WTC11 (cell line): ENCODE data around the gene EIF5A. TPM values are rescaled to one million over a fixed set of nuclear protein-coding genes. Genes with fewer than 3 reads are reported as not detected.

Experiments
- ATAC-seq: fragments of 200-7000 bp; cut with Tn5 transposase; 2 replicates; pipeline ENCODE4 v1.10.0; 2021; ENCODE audit warnings: mild to moderate bottlenecking, moderate library complexity
- CTCF ChIA-PET: fragments of 300-600 bp; sonication (Branson Sonifier 250); formaldehyde crosslinking; loops from one replicate; lab custom pipeline; 2021; ENCODE audit warnings: antibody characterized with exemption; lab: Charles Lee
- POLR2A ChIA-PET: fragments of 350-600 bp; sonication (Branson Sonifier 250); formaldehyde crosslinking; loops from one replicate; lab custom pipeline; 2021; ENCODE audit warnings: antibody characterized with exemption; lab: Charles Lee
- DNase-seq: peaks from one replicate; pipeline ENCODE4 v3.0.0; 2021; ENCODE audit warnings: low spot score
- H3K27ac Mint-ChIP-seq: 2 replicates; pipeline ENCODE4 v1.8.0; 2021; ENCODE audit warnings: mixed read lengths
- H3K27me3 Mint-ChIP-seq: 2 replicates; pipeline ENCODE4 v1.8.0; 2021; ENCODE audit warnings: low read depth, mild to moderate bottlenecking, moderate library complexity, mixed read lengths
- H3K36me3 Mint-ChIP-seq: 2 replicates; pipeline ENCODE4 v1.8.0; 2021; ENCODE audit warnings: mixed read lengths
- H3K4me1 Mint-ChIP-seq: 2 replicates; pipeline ENCODE4 v1.8.0; 2022; ENCODE audit warnings: mixed read lengths
- H3K4me3 Mint-ChIP-seq: 2 replicates; pipeline ENCODE4 v1.8.0; 2021; ENCODE audit warnings: mild to moderate bottlenecking, moderate library complexity, mixed read lengths
- H3K9me3 Mint-ChIP-seq: 2 replicates; pipeline ENCODE4 v1.8.0; 2021; ENCODE audit warnings: mixed read lengths
- ATF3 ChIP-seq: sonication (generic); formaldehyde crosslinking; conservative IDR thresholded peaks from 2 replicates; pipeline ENCODE4 v1.8.1; 2022; ENCODE audit warnings: mild to moderate bottlenecking, missing genetic modification reagents
- CREM ChIP-seq: sonication (generic); formaldehyde crosslinking; IDR thresholded peaks from 2 replicates; pipeline ENCODE4 v1.8.1; 2022; ENCODE audit warnings: mild to moderate bottlenecking, missing genetic modification reagents, moderate library complexity
- E2F1 ChIP-seq: sonication (generic); formaldehyde crosslinking; IDR thresholded peaks from 2 replicates; pipeline ENCODE4 v1.8.0; 2022; ENCODE audit warnings: mild to moderate bottlenecking, missing genetic modification reagents
- E2F5 ChIP-seq: sonication (generic); formaldehyde crosslinking; IDR thresholded peaks from 2 replicates; pipeline ENCODE4 v1.8.1; 2022; ENCODE audit warnings: mild to moderate bottlenecking, moderate library complexity, missing genetic modification reagents
- ERG ChIP-seq: fragments of 250-450 bp; sonication (Bioruptor Pico); IDR thresholded peaks from 2 replicates; pipeline ENCODE4 v1.8.0; 2021; ENCODE audit warnings: mild to moderate bottlenecking
- ESRRA ChIP-seq: sonication (generic); formaldehyde crosslinking; IDR thresholded peaks from 2 replicates; pipeline ENCODE4 v1.8.1; 2022; ENCODE audit warnings: mild to moderate bottlenecking, missing genetic modification reagents, borderline replicate concordance
- FOXK1 ChIP-seq: sonication (generic); formaldehyde crosslinking; IDR thresholded peaks from 2 replicates; pipeline ENCODE4 v1.8.0; 2022; ENCODE audit warnings: mild to moderate bottlenecking, moderate library complexity, missing genetic modification reagents
- FOXP1 ChIP-seq: sonication (generic); formaldehyde crosslinking; IDR thresholded peaks from 2 replicates; pipeline ENCODE4 v1.8.0; 2022; ENCODE audit warnings: missing genetic modification reagents, mild to moderate bottlenecking, moderate library complexity, borderline replicate concordance
- FOXP4 ChIP-seq: sonication (generic); formaldehyde crosslinking; IDR thresholded peaks from 2 replicates; pipeline ENCODE4 v1.8.0; 2022; ENCODE audit warnings: mild to moderate bottlenecking, missing genetic modification reagents
- GRHL2 ChIP-seq: fragments of 250-450 bp; sonication (Bioruptor Pico); IDR thresholded peaks from 2 replicates; pipeline ENCODE4 v1.8.0; 2022; ENCODE audit warnings: mild to moderate bottlenecking, moderate library complexity; ENCODE audit not compliant: insufficient replicate concordance, severe bottlenecking
- IRF1 ChIP-seq: sonication (generic); formaldehyde crosslinking; IDR thresholded peaks from 2 replicates; pipeline ENCODE4 v1.8.0; 2023; ENCODE audit warnings: missing genetic modification reagents
- JUN ChIP-seq: sonication (generic); formaldehyde crosslinking; IDR thresholded peaks from 2 replicates; pipeline ENCODE4 v1.8.0; 2023; ENCODE audit warnings: mild to moderate bottlenecking, missing genetic modification reagents
- MAX ChIP-seq: sonication (generic); formaldehyde crosslinking; IDR thresholded peaks from 2 replicates; pipeline ENCODE4 v1.8.0; 2022; ENCODE audit warnings: mild to moderate bottlenecking, missing genetic modification reagents
- MXD4 ChIP-seq: fragments of 250-450 bp; sonication (Bioruptor Pico); IDR thresholded peaks from 2 replicates; pipeline ENCODE4 v1.8.0; 2021; ENCODE audit warnings: mild to moderate bottlenecking, moderate library complexity, borderline replicate concordance
- OVOL2 ChIP-seq: fragments of 250-450 bp; sonication (Bioruptor Pico); IDR thresholded peaks from 2 replicates; pipeline ENCODE4 v1.9.0; 2021; ENCODE audit warnings: mild to moderate bottlenecking, borderline replicate concordance
- TCF7 ChIP-seq: sonication (generic); formaldehyde crosslinking; IDR thresholded peaks from 2 replicates; pipeline ENCODE4 v1.8.0; 2022; ENCODE audit warnings: mild to moderate bottlenecking, low read depth, missing genetic modification reagents, moderate library complexity
- ZNF232 ChIP-seq: sonication (generic); formaldehyde crosslinking; IDR thresholded peaks from 2 replicates; pipeline ENCODE4 v1.8.0; 2022; ENCODE audit warnings: mild to moderate bottlenecking, missing genetic modification reagents
- ZNF281 ChIP-seq: sonication (generic); formaldehyde crosslinking; IDR thresholded peaks from 2 replicates; pipeline ENCODE4 v1.8.0; 2023; ENCODE audit warnings: mild to moderate bottlenecking, missing genetic modification reagents
- ZNF423 ChIP-seq: fragments of 250-450 bp; sonication (Bioruptor Pico); IDR thresholded peaks from 2 replicates; pipeline ENCODE4 v2.1.2; 2022; ENCODE audit warnings: mild to moderate bottlenecking, moderate library complexity
- ZNF512 ChIP-seq: sonication (generic); formaldehyde crosslinking; IDR thresholded peaks from 2 replicates; pipeline ENCODE4 v1.8.1; 2022; ENCODE audit warnings: missing genetic modification reagents, borderline replicate concordance
- ZNF532 ChIP-seq: fragments of 250-450 bp; sonication (Bioruptor Pico); IDR thresholded peaks from 2 replicates; pipeline ENCODE4 v1.9.0; 2021; ENCODE audit warnings: mild to moderate bottlenecking, borderline replicate concordance
- ZNF671 ChIP-seq: fragments of 250-450 bp; sonication (Bioruptor Pico); IDR thresholded peaks from 2 replicates; pipeline ENCODE4 v1.8.0; 2021; ENCODE audit warnings: mild to moderate bottlenecking
- total RNA-seq: library from RNA; stranded (reverse); gene quantifications from 3 replicates; pipeline ENCODE4 v1.2.3, GENCODE V29; 2021

EIF5A gene
- total RNA-seq, 1 experiment from 2014 or later: 1,021 TPM

- H3K36me3 Mint-ChIP-seq: peaks cover 43% of the 10 kb centered on the region
- TF ChIP-seq ESRRA (CRISPR knock-in tag): no peak
- no peak for TF ChIP-seq MXD4 (CRISPR knock-in tag)
- TF ChIP-seq ZNF512: no peak
- no peak for TF ChIP-seq OVOL2 (CRISPR knock-in tag)
- TF ChIP-seq ATF3 (CRISPR knock-in tag): no peak
- TF ChIP-seq ZNF423: no peak
- TF ChIP-seq ZNF532 (CRISPR knock-in tag): no peak
- no peak for TF ChIP-seq TCF7 (CRISPR knock-in tag)
- no peak for TF ChIP-seq JUN (CRISPR knock-in tag)
- no peak for TF ChIP-seq E2F1 (CRISPR knock-in tag)
- TF ChIP-seq GRHL2 (CRISPR knock-in tag): no peak
- no peak for TF ChIP-seq ERG
- TF ChIP-seq FOXP1 (CRISPR knock-in tag): no peak
- TF ChIP-seq CREM: no peak
- 0 out of 2 replicates have a peak, but pooled peaks have one; percentile 18 for TF ChIP-seq MAX (CRISPR knock-in tag)
- peak; percentile 36; the same call in 1 of the 2 replicates for TF ChIP-seq IRF1 (CRISPR knock-in tag)
- no peak for TF ChIP-seq ZNF671 (CRISPR knock-in tag)
- no peak for TF ChIP-seq ZNF232
- TF ChIP-seq E2F5 (CRISPR knock-in tag): no peak
- 0 out of 2 replicates have a peak, but pooled peaks have one; percentile 35 for TF ChIP-seq FOXP4 (CRISPR knock-in tag)
- no peak for TF ChIP-seq ZNF281 (CRISPR knock-in tag)
- no peak for TF ChIP-seq FOXK1 (CRISPR knock-in tag)
- H3K9me3 Mint-ChIP-seq: no peaks in the 10 kb centered on the region
- ChIA-PET CTCF (interaction anchor here (0.8 to 1.7 kb wide), 3 partner anchors 12 to 236 kb away, joined by 3 to 12 read pairs (median 5); partner anchors contain the start of gene ACAP1), POLR2A (interaction anchor here (0.6 to 1.4 kb wide), 2 partner anchors 19 to 326 kb away, joined by 3 read pairs; no protein-coding TSS in a partner anchor)
- no peak overlapping the region for H3K27ac Mint-ChIP-seq
- peaks cover 12% of the 10 kb centered on the region for H3K4me1 Mint-ChIP-seq
- H3K4me3 Mint-ChIP-seq: no peak overlapping the region
- no peaks in the 10 kb centered on the region for H3K27me3 Mint-ChIP-seq
- DNase-seq: no peak
- ATAC-seq: no peak
These were observed 17.0 kb downstream of the EIF5A start for GRCh38 chr17:7324438-7324779.
